Panc1 (cell line): ENCODE data around the gene CABCOCO1. TPM values are rescaled to one million over a fixed set of nuclear protein-coding genes. Genes with fewer than 3 reads are reported as not detected.

ENCODE experiments used
- ATAC-seq: fragments of 200-7000 bp; cut with Tn5 transposase; 2 replicates; pipeline ENCODE4 v1.9.1; 2020; ENCODE audit warnings: mild to moderate bottlenecking, moderate library complexity
- BruUV-seq: library from RNA; stranded (reverse); fragments of 400-500 nt; replicated peaks from 2 replicates; lab custom pipeline; 2021; lab: Mats Ljungman, UMichigan
- CTCF ChIA-PET: fragments of 300-600 bp; sonication (Branson Sonifier 250); formaldehyde crosslinking; loops from one replicate; lab custom pipeline; 2022; ENCODE audit warnings: antibody characterized with exemption; lab: Charles Lee
- POLR2A ChIA-PET: fragments of 300-600 bp; sonication (Branson Sonifier 250); formaldehyde crosslinking; loops from one replicate; lab custom pipeline; 2022; ENCODE audit warnings: antibody characterized with exemption; lab: Charles Lee
- DNase-seq: peaks from one replicate; pipeline ENCODE4 v3.0.0-alpha.2; 2010; ENCODE audit warnings: low read depth, low spot score
- H3K27ac ChIP-seq: 2 replicates; pipeline ENCODE4 v1.5.1; 2011; ENCODE audit warnings: mild to moderate bottlenecking, low read length, inconsistent platforms
- H3K27me3 ChIP-seq: fragments of 200-500 bp; sonication (Bioruptor generic); 2 replicates; pipeline ENCODE4 v1.6.0; 2014; ENCODE audit warnings: low read length, inconsistent platforms; ENCODE audit not compliant: control insufficient read depth, insufficient read depth
- H3K36me3 ChIP-seq: fragments of 200-500 bp; sonication (Bioruptor generic); 2 replicates; pipeline ENCODE4 v1.5.1; 2014; ENCODE audit warnings: inconsistent platforms, mild to moderate bottlenecking, low read length, moderate library complexity; ENCODE audit not compliant: control insufficient read depth, insufficient read depth
- H3K4me1 ChIP-seq: 2 replicates; pipeline ENCODE4 v1.5.1; 2011; ENCODE audit warnings: inconsistent platforms, mild to moderate bottlenecking, low read length, moderate library complexity; ENCODE audit not compliant: control insufficient read depth, insufficient read depth
- H3K4me3 ChIP-seq, 2 experiments: 2 replicates each; pipeline ENCODE4 v1.5.1; 2011 to 2012; ENCODE audit warnings: low read depth in 2 of 2, low read length in 2 of 2, mild to moderate bottlenecking in 2 of 2, inconsistent platforms in 1 of 2, moderate library complexity in 1 of 2
- H3K9me3 ChIP-seq: fragments of 200-500 bp; sonication (Bioruptor generic); 2 replicates; pipeline ENCODE4 v1.5.1; 2014; ENCODE audit warnings: low read depth, mild to moderate bottlenecking, inconsistent platforms, low read length, moderate library complexity; ENCODE audit not compliant: control insufficient read depth, insufficient read depth
- CTCF ChIP-seq: fragments of 450-650 bp; IDR thresholded peaks from 2 replicates; pipeline ENCODE4 v1.5.1; 2017; ENCODE audit warnings: mild to moderate bottlenecking
- POLR2AphosphoS5 ChIP-seq: IDR thresholded peaks from 2 replicates; pipeline ENCODE4 v1.6.1; 2012; ENCODE audit warnings: mild to moderate bottlenecking, low read depth, low read length, moderate library complexity
- REST ChIP-seq, 2 experiments: IDR thresholded peaks; 2 replicates each; pipeline ENCODE4 v1.6.1; 2011 to 2012; ENCODE audit warnings: low read depth in 2 of 2, control low read depth in 1 of 2, low read length in 1 of 2, mild to moderate bottlenecking in 1 of 2, moderate library complexity in 1 of 2; ENCODE audit not compliant: insufficient read depth in 1 of 2
- SIN3A ChIP-seq: IDR thresholded peaks from 2 replicates; pipeline ENCODE4 v1.6.1; 2012; ENCODE audit warnings: low read depth, mild to moderate bottlenecking, low read length, moderate library complexity, borderline replicate concordance; ENCODE audit not compliant: insufficient read depth
- TCF7L2 ChIP-seq: IDR thresholded peaks from 2 replicates; pipeline ENCODE4 v1.6.1; 2011; ENCODE audit warnings: mild to moderate bottlenecking, low read depth, low read length, inconsistent platforms
- in situ Hi-C: cut with HindIII; loops from 2 replicates; pipeline ENCODE4 v1.10.0; 2016; ENCODE audit warnings: low sequenced_read_pairs, low pct_unique_long_range_greater_than_20kb
- intact Hi-C: fragments of 100-400 bp; cut with micrococcal nuclease; formaldehyde crosslinking; loops from one replicate; pipeline ENCODE4 v1.10.0; 2022; ENCODE audit not compliant: unreplicated experiment
- total RNA-seq: library from RNA; stranded (reverse); gene quantifications from one replicate; pipeline ENCODE4 v1.2.1, GENCODE V29; 2021; ENCODE audit not compliant: unreplicated experiment

Gene CABCOCO1
- total RNA-seq, 1 experiment from 2014 or later = 4.0 TPM

- no peak overlapping the region for H3K4me3 ChIP-seq
- CTCF ChIA-PET = no interaction called here
- peak overlapping the region; percentile 31; the same call in 1 of the 2 replicates for H3K27ac ChIP-seq
- H3K4me1 ChIP-seq = no peaks in the 10 kb centered on the region
- H3K27me3 ChIP-seq = no peaks in the 10 kb centered on the region
- no TSS peak for BruUV-seq
- in situ Hi-C loops = no loop called here
- intact Hi-C loops = no loop called here
- POLR2A ChIA-PET = no interaction called here
- no peak for ATAC-seq
- no peaks in the 10 kb centered on the region for H3K36me3 ChIP-seq
- H3K9me3 ChIP-seq = no peaks in the 10 kb centered on the region
- TF ChIP-seq POLR2AphosphoS5 (no peak), TCF7L2 (no peak), SIN3A (no peak), CTCF (no peak), REST (IDR thresholded peaks at IDR 0.05; ENCODE audit: insufficient read depth in 1 of 2, low read depth in 2 of 2, low read length in 1 of 2) (no peak)
- DNase-seq = no peak
Measured at GRCh38 chr10:61812052-61812721, 149.5 kb downstream of the CABCOCO1 start.

GRCh38 chr10:61812920-61813319 is 150.2 kb downstream of the CABCOCO1 start:
- intact Hi-C loops = no loop called here
- H3K36me3 ChIP-seq = no peaks in the 10 kb centered on the region
- ATAC-seq = no peak
- H3K27ac ChIP-seq = peak overlapping the region; percentile 31; the same call in 1 of the 2 replicates
- BruUV-seq = no TSS peak
- in situ Hi-C loops = no loop called here
- H3K4me3 ChIP-seq = no peak overlapping the region
- no peaks in the 10 kb centered on the region for H3K9me3 ChIP-seq
- no peak for TF ChIP-seq SIN3A
- TF ChIP-seq REST (IDR thresholded peaks at IDR 0.05; ENCODE audit: insufficient read depth in 1 of 2, low read depth in 2 of 2, low read length in 1 of 2) = no peak
- no peak for TF ChIP-seq POLR2AphosphoS5
- no peak for TF ChIP-seq CTCF
- no peaks in the 10 kb centered on the region for H3K4me1 ChIP-seq
- no peaks in the 10 kb centered on the region for H3K27me3 ChIP-seq
- ChIA-PET CTCF (no interaction called here), POLR2A (no interaction called here)
- DNase-seq = no peak
